GM23248 (cell line): ENCODE measurements around the gene CDK8.

Source experiments
- EZH2 ChIP-seq: fragments of 200-600 bp; sonication (generic); IDR thresholded peaks from 2 replicates; pipeline ENCODE4 v1.6.1; 2018; ENCODE audit warnings: antibody characterized with exemption, mild to moderate bottlenecking; ENCODE audit not compliant: insufficient read depth, poor library complexity, severe bottlenecking
- EZH2phosphoT487 ChIP-seq: fragments of 200-600 bp; sonication (generic); IDR thresholded peaks from 2 replicates; pipeline ENCODE4 v1.6.1; 2018; ENCODE audit warnings: antibody characterized with exemption, moderate library complexity, mild to moderate bottlenecking, low read depth; ENCODE audit not compliant: insufficient read depth

- no peak for TF ChIP-seq EZH2
- TF ChIP-seq EZH2phosphoT487, result no peak
Observed at GRCh38 chr13:26406791-26407190, 152.9 kb downstream of the CDK8 start.
